HEK293 (cell line): ENCODE results near the gene IWS1.

Source experiments
- CTCF ChIA-PET: fragments of 350-600 bp; formaldehyde crosslinking; extraction: SDS; loops from one replicate; lab custom pipeline; 2021; ENCODE audit warnings: antibody characterized with exemption; lab: Yijun Ruan, JAX
- POLR2A ChIA-PET: fragments of 300-600 bp; formaldehyde crosslinking; extraction: SDS; loops from one replicate; lab custom pipeline; 2020; ENCODE audit warnings: antibody characterized with exemption, inconsistent platforms; lab: Yijun Ruan, JAX
- H3K27ac ChIP-seq: fragments of 200-500 bp; sonication (Bioruptor generic); 2 replicates; pipeline ENCODE4 v1.5.1; 2014; ENCODE audit warnings: low read depth, low read length, control low read depth, inconsistent platforms; ENCODE audit errors: extremely low read depth
- H3K36me3 ChIP-seq, 2 experiments: fragments of 200-500 bp in 1 of 2; sonication (Bioruptor generic) in 1 of 2; 1 replicate in 1 of 2; 2 replicates in 1 of 2; pipeline ENCODE4 v1.5.1; 2014 to 2017; ENCODE audit warnings: inconsistent platforms in 2 of 2, low read length in 2 of 2; ENCODE audit not compliant: control insufficient read depth in 2 of 2, insufficient read depth in 1 of 2
- H3K4me1 ChIP-seq: fragments of 200-500 bp; sonication (Bioruptor generic); 2 replicates; pipeline ENCODE4 v1.5.1; 2014; ENCODE audit warnings: mild to moderate bottlenecking, low read length, inconsistent platforms; ENCODE audit not compliant: control insufficient read depth, insufficient read depth
- H3K4me3 ChIP-seq: 2 replicates; pipeline ENCODE4 v1.5.1; 2011; ENCODE audit warnings: low read depth, mild to moderate bottlenecking, control low read depth, low read length, moderate library complexity
- H3K9me3 ChIP-seq: fragments of 200-500 bp; sonication (Bioruptor generic); 2 replicates; pipeline ENCODE4 v1.5.1; 2014; ENCODE audit warnings: low read depth, low read length, inconsistent platforms; ENCODE audit not compliant: control insufficient read depth, insufficient read depth
- CTCF ChIP-seq: fragments of 450-650 bp; formaldehyde crosslinking; IDR thresholded peaks from 2 replicates; pipeline ENCODE4 v1.5.1; 2016; ENCODE audit warnings: missing biosample characterization, missing genetic modification characterization
- GLI2 ChIP-seq: fragments of 450-650 bp; formaldehyde crosslinking; IDR thresholded peaks from 2 replicates; pipeline ENCODE4; 2017; ENCODE audit warnings: missing biosample characterization, missing genetic modification characterization, low read depth, borderline replicate concordance
- HOXC10 ChIP-seq: sonication (generic); formaldehyde crosslinking; IDR thresholded peaks from 2 replicates; pipeline ENCODE4 v1.8.1; 2023; ENCODE audit warnings: mild to moderate bottlenecking, missing genetic modification reagents
- KLF10 ChIP-seq: fragments of 450-650 bp; IDR thresholded peaks from 2 replicates; pipeline ENCODE4 v1.5.1; 2018; ENCODE audit warnings: missing biosample characterization, mild to moderate bottlenecking, missing genetic modification characterization
- PRDM6 ChIP-seq: fragments of 450-650 bp; formaldehyde crosslinking; IDR thresholded peaks from 2 replicates; pipeline ENCODE4 v1.5.1; 2017; ENCODE audit warnings: missing biosample characterization, missing genetic modification characterization
- SCRT2 ChIP-seq: fragments of 450-650 bp; formaldehyde crosslinking; IDR thresholded peaks from 2 replicates; pipeline ENCODE4 v1.5.1; 2016; ENCODE audit warnings: missing biosample characterization, missing genetic modification characterization
- YY1 ChIP-seq: fragments of 450-650 bp; formaldehyde crosslinking; IDR thresholded peaks from 2 replicates; pipeline ENCODE4 v1.5.1; 2018; ENCODE audit warnings: missing biosample characterization, missing genetic modification characterization
- ZBTB44 ChIP-seq: fragments of 450-650 bp; IDR thresholded peaks from 2 replicates; pipeline ENCODE4 v1.5.1; 2018; ENCODE audit warnings: missing biosample characterization, mild to moderate bottlenecking, missing genetic modification characterization
- ZFP69B ChIP-seq: fragments of 450-650 bp; formaldehyde crosslinking; IDR thresholded peaks from 2 replicates; pipeline ENCODE4 v1.5.1; 2016; ENCODE audit warnings: missing biosample characterization, missing genetic modification characterization
- ZNF174 ChIP-seq: fragments of 450-650 bp; formaldehyde crosslinking; IDR thresholded peaks from 2 replicates; pipeline ENCODE4 v1.5.0; 2017; ENCODE audit warnings: missing biosample characterization, mild to moderate bottlenecking, missing genetic modification characterization
- ZNF175 ChIP-seq: fragments of 450-650 bp; formaldehyde crosslinking; IDR thresholded peaks from 2 replicates; pipeline ENCODE4 v1.5.1; 2016; ENCODE audit warnings: missing biosample characterization, missing genetic modification characterization
- ZNF292 ChIP-seq: fragments of 450-650 bp; formaldehyde crosslinking; IDR thresholded peaks from 2 replicates; pipeline ENCODE4 v1.5.1; 2016; ENCODE audit warnings: low read depth, missing biosample characterization, missing genetic modification characterization, borderline replicate concordance
- ZNF311 ChIP-seq: fragments of 450-650 bp; formaldehyde crosslinking; IDR thresholded peaks from 2 replicates; pipeline ENCODE4 v1.5.1; 2017; ENCODE audit warnings: missing biosample characterization, missing genetic modification characterization, borderline replicate concordance
- ZNF391 ChIP-seq: fragments of 450-650 bp; formaldehyde crosslinking; IDR thresholded peaks from 2 replicates; pipeline ENCODE4 v1.5.1; 2016; ENCODE audit warnings: low read depth, missing biosample characterization, missing genetic modification characterization, borderline replicate concordance
- ZNF394 ChIP-seq: fragments of 450-650 bp; formaldehyde crosslinking; IDR thresholded peaks from 2 replicates; pipeline ENCODE4 v1.5.1; 2016; ENCODE audit warnings: missing biosample characterization, missing genetic modification characterization, mild to moderate bottlenecking, moderate library complexity, borderline replicate concordance
- ZNF501 ChIP-seq: fragments of 450-650 bp; formaldehyde crosslinking; IDR thresholded peaks from 2 replicates; pipeline ENCODE4 v1.5.1; 2016; ENCODE audit warnings: missing biosample characterization, missing genetic modification characterization
- ZNF639 ChIP-seq: fragments of 450-650 bp; formaldehyde crosslinking; IDR thresholded peaks from 2 replicates; pipeline ENCODE4 v1.5.1; 2016; ENCODE audit warnings: missing biosample characterization, missing genetic modification characterization
- ZNF777 ChIP-seq: fragments of 450-650 bp; formaldehyde crosslinking; IDR thresholded peaks from 2 replicates; pipeline ENCODE4 v1.5.1; 2017; ENCODE audit warnings: missing biosample characterization, missing genetic modification characterization, borderline replicate concordance

Gene IWS1

GRCh38 chr2:127511917-127512316, 14.4 kb downstream of the IWS1 start:
- Histone ChIP-seq H3K9me3 (no peaks in the 10 kb centered on the region), H3K4me1 (peaks cover 13% of the 10 kb centered on the region), H3K36me3 (peaks cover 7 to 30% of the 10 kb centered on the region in 2 experiments), H3K27ac (no peak overlapping the region), H3K4me3 (no peak overlapping the region)
- TF ChIP-seq ZFP69B (tag by site-specific recombination) (0 out of 2 replicates have a peak, but pooled peaks have one; percentile 40), ZNF777 (no peak)
- CTCF ChIA-PET: no interaction called here
- POLR2A ChIA-PET: interaction anchor here (1.8 kb wide), 1 partner anchor 14 kb away, joined by 7 read pairs; the partner anchor contains the start of gene IWS1

- no peak overlapping the region for H3K27ac ChIP-seq
- peaks cover 2 to 24% of the 10 kb centered on the region in 2 experiments; a peak in 2 of 3 replicates for H3K36me3 ChIP-seq
- POLR2A ChIA-PET: interaction anchor here (1.8 kb wide), 1 partner anchor 15 kb away, joined by 7 read pairs; the partner anchor contains the start of gene IWS1
- no peaks in the 10 kb centered on the region for H3K9me3 ChIP-seq
- no peak overlapping the region for H3K4me3 ChIP-seq
- peaks cover 20% of the 10 kb centered on the region for H3K4me1 ChIP-seq
- CTCF ChIA-PET: interaction anchor here (1.1 kb wide), 1 partner anchor 187 kb away, joined by 3 read pairs; no protein-coding TSS in a partner anchor
- TF ChIP-seq PRDM6 (no peak), GLI2 (tag by site-specific recombination) (no peak), YY1 (tag by site-specific recombination) (no peak), ZNF501 (tag by site-specific recombination) (no peak), ZNF391 (tag by site-specific recombination) (no peak), HOXC10 (CRISPR knock-in tag) (no peak), ZNF394 (no peak), ZNF639 (tag by site-specific recombination) (no peak), ZNF311 (tag by site-specific recombination) (no peak), ZNF174 (tag by site-specific recombination) (no peak), CTCF (tag by site-specific recombination) (no peak), SCRT2 (tag by site-specific recombination) (no peak), KLF10 (no peak), ZNF175 (no peak), ZBTB44 (tag by site-specific recombination) (no peak), ZNF292 (tag by site-specific recombination) (no peak)
Measured at GRCh38 chr2:127511090-127511695, 15.1 kb downstream of the IWS1 start.
